SIG-M5 treated with dmso at 0.1 percent for 504 hours (cell line): Measurements from ENCODE around the gene NGF.

ENCODE experiments used
- DNase-seq: peaks from one replicate; lab custom pipeline; 2025; ENCODE audit not compliant: unreplicated experiment; lab: John Stamatoyannopoulos, UW

NGF gene

GRCh38 chr1:115283249-115283648 is 54.8 kb downstream of the NGF start:
- no peak for DNase-seq

- no peak for DNase-seq
Measured at GRCh38 chr1:115282807-115283208, 55.2 kb downstream of the NGF start.

- no peak for DNase-seq
Measured at GRCh38 chr1:115281143-115281542, 56.9 kb downstream of the NGF start.

- no peak for DNase-seq
Measured at GRCh38 chr1:115280064-115280463, 58.0 kb downstream of the NGF start.

- no peak for DNase-seq
Measured at GRCh38 chr1:115278211-115278610, 59.8 kb downstream of the NGF start.

DNA sequence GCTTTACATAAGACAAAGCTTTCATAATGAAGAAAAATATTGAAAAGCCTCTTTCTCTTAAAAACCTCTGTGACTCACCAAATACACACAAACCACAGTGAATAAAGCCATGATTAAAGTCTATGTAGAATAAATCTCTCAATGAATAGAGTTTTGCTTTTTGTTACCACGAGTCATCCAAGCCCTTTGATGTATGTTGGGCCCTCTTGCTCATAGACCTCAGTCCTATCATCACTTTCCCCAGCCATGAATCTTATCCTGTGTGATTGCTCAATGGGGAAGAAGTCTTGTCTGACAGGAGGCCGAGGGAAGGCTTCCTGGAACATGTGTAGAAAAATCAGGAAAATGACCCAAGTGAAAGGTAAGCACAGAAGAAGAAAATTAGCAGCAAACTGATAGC is 60.8 kb downstream of the NGF start:
- no peak for DNase-seq

- peak; percentile 23 for DNase-seq
Measured at GRCh38 chr1:115275216-115275615, 62.8 kb downstream of the NGF start.

- no peak for DNase-seq
Measured at GRCh38 chr1:115274467-115274866, 63.6 kb downstream of the NGF start.

- DNase-seq, result no peak
Measured at GRCh38 chr1:115266729-115267421, 71.2 kb downstream of the NGF start.

- no peak for DNase-seq
Measured at GRCh38 chr1:115265099-115265498, 73.0 kb downstream of the NGF start.

DNA sequence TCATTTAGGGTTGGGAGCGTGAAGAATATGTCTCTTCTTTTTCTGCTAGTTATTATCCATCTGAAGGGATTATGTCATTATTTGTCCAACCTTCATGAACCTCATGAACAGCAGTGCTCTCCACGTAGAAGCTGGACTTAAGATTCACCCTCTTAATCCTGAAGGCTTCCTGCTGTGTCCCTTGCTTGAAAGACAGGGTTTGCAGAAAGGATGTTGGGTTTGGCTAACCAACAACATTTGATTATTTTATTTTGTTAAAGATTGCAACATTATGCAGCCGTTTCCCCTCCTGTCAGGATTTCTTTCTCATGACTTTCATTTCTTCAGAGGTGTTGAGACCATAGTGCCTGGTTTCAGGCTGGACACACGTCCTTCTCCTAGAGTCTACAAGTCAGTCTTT is 75.2 kb downstream of the NGF start:
- DNase-seq, result no peak

GRCh38 chr1:115261496-115261895 is 76.6 kb downstream of the NGF start:
- no peak for DNase-seq

DNA sequence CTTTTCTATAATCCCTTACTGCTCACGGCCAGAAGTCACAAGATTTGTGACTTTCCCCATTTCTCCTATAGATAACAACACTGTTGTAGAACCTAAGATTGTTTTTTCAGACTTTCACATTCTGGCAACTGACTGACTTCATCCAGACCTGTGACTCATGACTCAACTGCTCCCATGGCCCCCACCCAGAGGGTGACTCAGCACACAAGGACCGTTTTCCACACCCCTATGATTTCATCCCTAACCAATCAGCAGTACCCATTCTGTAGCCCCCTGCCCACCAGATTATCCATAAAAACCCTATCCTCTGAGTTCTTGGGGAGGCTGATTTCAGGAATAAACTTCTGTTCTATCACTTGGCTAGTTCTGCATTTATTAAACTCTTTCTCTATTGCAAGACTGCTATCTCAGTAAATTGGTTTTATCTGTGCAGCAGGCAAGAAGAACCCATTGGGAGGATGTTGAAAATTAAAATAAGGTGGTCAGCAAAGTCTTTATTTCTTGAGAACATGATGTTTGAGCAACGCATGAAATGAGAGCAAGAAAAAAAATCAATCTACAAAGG is 79.7 kb downstream of the NGF start:
- no peak for DNase-seq

- no peak for DNase-seq
Measured at GRCh38 chr1:115257591-115257990, 80.5 kb downstream of the NGF start.

DNA sequence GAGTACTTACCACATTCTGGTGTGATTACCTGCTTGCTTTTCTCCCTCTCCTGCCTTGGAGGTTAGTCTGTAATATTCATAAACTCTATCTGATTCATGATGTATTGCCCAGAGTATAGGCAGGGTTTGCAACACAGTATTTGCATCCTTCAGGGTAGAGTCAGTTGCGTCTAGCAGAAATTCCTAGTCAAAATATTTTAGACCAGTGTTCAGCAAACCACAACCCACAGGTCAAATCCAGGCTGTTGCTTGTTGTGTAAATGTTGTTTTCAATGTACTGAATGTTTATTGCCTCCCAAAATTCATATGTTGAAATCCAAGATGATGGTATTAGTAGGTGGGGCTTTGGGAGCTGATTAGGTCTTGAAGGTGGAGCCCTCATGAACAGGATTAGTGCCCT is 82.9 kb downstream of the NGF start:
- DNase-seq, result no peak

DNA sequence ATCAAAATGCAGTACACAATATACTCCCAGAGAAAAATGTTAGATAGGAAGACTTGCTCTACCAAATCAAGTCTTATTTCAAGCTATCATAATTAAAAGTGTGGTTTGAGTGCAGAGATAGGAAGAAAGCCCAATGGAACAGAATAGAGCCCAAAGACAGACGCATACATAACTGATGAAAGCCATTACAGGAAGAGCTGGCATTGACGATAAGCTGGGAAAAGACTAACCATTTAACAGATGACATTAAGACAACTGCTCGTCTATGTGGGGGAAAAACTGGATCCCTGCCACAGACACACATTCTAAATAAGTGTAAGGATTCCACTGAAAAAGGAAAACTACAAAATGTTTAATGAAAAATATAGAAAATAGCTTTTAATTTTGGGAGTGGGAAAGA is 85.5 kb downstream of the NGF start:
- DNase-seq, result no peak

DNA sequence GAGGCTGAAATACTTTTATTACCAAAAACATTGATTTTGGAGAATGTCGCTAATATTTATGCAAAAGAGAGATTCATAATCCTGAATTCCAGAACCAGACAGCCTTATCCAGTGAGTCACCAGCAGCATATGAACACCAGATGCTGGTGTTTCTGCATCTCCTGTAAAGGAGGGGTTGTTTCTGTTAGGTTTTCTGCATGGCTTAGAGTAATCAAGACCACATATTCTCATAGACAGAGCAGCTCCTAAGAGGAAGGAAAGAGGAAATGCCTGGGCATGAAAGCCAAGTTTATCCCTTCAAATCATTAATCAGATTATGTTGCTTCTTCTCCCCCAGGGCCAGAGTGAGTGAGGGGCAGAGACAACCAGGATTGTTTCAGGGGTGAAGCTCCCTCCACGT is 86.2 kb downstream of the NGF start:
- DNase-seq, result no peak

GRCh38 chr1:115251340-115251748 is 86.7 kb downstream of the NGF start:
- no peak for DNase-seq

DNA sequence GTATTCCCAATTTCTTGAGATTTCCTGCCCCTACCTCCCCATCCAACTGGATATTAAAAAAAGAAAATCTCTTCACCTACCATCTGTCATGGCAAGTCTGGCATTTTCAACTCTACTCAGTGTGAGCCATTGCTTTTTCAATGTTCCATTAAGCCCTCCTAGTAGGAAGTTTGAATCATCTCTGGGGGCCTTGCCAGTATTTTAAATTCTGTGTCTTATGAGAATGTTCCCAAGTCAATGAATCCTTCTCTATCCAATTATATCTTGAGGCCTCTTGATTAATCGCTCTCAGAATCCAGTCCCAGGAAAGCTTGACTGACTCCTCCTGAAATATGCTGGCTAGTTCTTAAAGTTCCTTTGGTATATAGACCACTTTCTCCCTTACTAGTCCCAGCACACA is 91.5 kb downstream of the NGF start:
- no peak for DNase-seq

GRCh38 chr1:115245227-115245626 is 92.8 kb downstream of the NGF start:
- DNase-seq, result no peak

GRCh38 chr1:115242543-115242942 is 95.5 kb downstream of the NGF start:
- DNase-seq, result no peak

GRCh38 chr1:115241309-115241708 is 96.7 kb downstream of the NGF start:
- no peak for DNase-seq

GRCh38 chr1:115240297-115240696 is 97.8 kb downstream of the NGF start:
- no peak for DNase-seq
